CD4-positive, alpha-beta memory T cell (primary cell): Measurements from ENCODE around the gene ULBP2. TPM values are rescaled to one million over a fixed set of nuclear protein-coding genes. Genes with fewer than 3 reads are reported as not detected.

ENCODE experiments used
- CTCF ChIA-PET: fragments of 350-600 bp; sonication (Branson Sonifier 250); formaldehyde crosslinking; loops from one replicate; lab custom pipeline; 2021; ENCODE audit warnings: inconsistent platforms; ENCODE audit not compliant: partially characterized antibody; lab: Charles Lee
- POLR2A ChIA-PET: fragments of 350-600 bp; sonication (Branson Sonifier 250); formaldehyde crosslinking; loops from one replicate; lab custom pipeline; 2021; ENCODE audit not compliant: partially characterized antibody; lab: Charles Lee
- DNase-seq, 5 donors: peaks; one replicate each; pipeline versions ENCODE4 v3.0.0 to v3.0.0-alpha.2; 2020 to 2022; ENCODE audit warnings: mixed read lengths in 1 of 5
- H3K27ac ChIP-seq: one replicate; pipeline ENCODE4 v1.7.0; 2013; ENCODE audit warnings: low read depth, low read length
- H3K27me3 ChIP-seq: 2 replicates; pipeline ENCODE4 v1.7.0; 2013; ENCODE audit warnings: mild to moderate bottlenecking, low read length, moderate library complexity; ENCODE audit not compliant: insufficient read depth
- H3K36me3 ChIP-seq: 2 replicates; pipeline ENCODE4 v1.7.0; 2013; ENCODE audit warnings: mild to moderate bottlenecking, low read length, moderate library complexity; ENCODE audit not compliant: insufficient read depth
- H3K4me1 ChIP-seq: 2 replicates; pipeline ENCODE4 v1.7.0; 2013; ENCODE audit warnings: mild to moderate bottlenecking, low read length, moderate library complexity; ENCODE audit not compliant: insufficient read depth
- H3K4me3 ChIP-seq, 2 donors: one replicate each; pipeline ENCODE4 v1.7.0; 2013; ENCODE audit warnings: low read length in 2 of 2, mild to moderate bottlenecking in 1 of 2
- H3K9me3 ChIP-seq, 2 donors: one replicate each; pipeline ENCODE4 v1.7.0; 2013; ENCODE audit warnings: low read length in 2 of 2, control low read depth in 1 of 2; ENCODE audit not compliant: control insufficient read depth in 1 of 2
- H3K27ac Mint-ChIP-seq, 7 donors: one replicate each; pipeline ENCODE4 v1.8.0; 2020 to 2021; ENCODE audit warnings: mixed read lengths in 7 of 7, mild to moderate bottlenecking in 6 of 7, inconsistent platforms in 3 of 7, moderate library complexity in 3 of 7
- H3K27me3 Mint-ChIP-seq, 2 donors: one replicate each; pipeline ENCODE4 v1.8.0; 2020 to 2021; ENCODE audit warnings: mixed read lengths in 2 of 2
- H3K36me3 Mint-ChIP-seq, 2 donors: one replicate each; pipeline ENCODE4 v1.8.0; 2020 to 2021; ENCODE audit warnings: mixed read lengths in 2 of 2, inconsistent platforms in 1 of 2, mild to moderate bottlenecking in 1 of 2
- H3K4me1 Mint-ChIP-seq, 4 donors: one replicate each; pipeline ENCODE4 v1.8.0; 2020 to 2021; ENCODE audit warnings: mixed read lengths in 4 of 4, mild to moderate bottlenecking in 1 of 4
- H3K4me3 Mint-ChIP-seq, 8 donors: one replicate each; pipeline ENCODE4 v1.8.0; 2020 to 2021; ENCODE audit warnings: mixed read lengths in 8 of 8, mild to moderate bottlenecking in 7 of 8, moderate library complexity in 6 of 8, inconsistent platforms in 3 of 8
- H3K9me3 Mint-ChIP-seq, 8 donors: one replicate each; pipeline ENCODE4 v1.8.0; 2020 to 2021; ENCODE audit warnings: mixed read lengths in 8 of 8, mild to moderate bottlenecking in 5 of 8, inconsistent platforms in 3 of 8, moderate library complexity in 1 of 8
- intact Hi-C: fragments of 100-400 bp; cut with micrococcal nuclease; formaldehyde crosslinking; loops from one replicate; pipeline ENCODE4 v1.15.1; 2023
- polyA plus RNA-seq, 2 donors: library from polyadenylated mRNA; unstranded; fragments of 300-500 nt; fragmentation: Illumina TruSeq; gene quantifications; one replicate each; pipeline ENCODE4 v1.2.3, GENCODE V29; 2021
- total RNA-seq, 2 experiments: library from RNA; stranded (reverse); gene quantifications; one replicate each; pipeline ENCODE4 v1.2.3, GENCODE V29; 2021

The ULBP2 gene
- total and polyA plus RNA-seq, 4 experiments from 2014 or later, result 0.28 to 1.1 TPM; not detected in 2

DNA sequence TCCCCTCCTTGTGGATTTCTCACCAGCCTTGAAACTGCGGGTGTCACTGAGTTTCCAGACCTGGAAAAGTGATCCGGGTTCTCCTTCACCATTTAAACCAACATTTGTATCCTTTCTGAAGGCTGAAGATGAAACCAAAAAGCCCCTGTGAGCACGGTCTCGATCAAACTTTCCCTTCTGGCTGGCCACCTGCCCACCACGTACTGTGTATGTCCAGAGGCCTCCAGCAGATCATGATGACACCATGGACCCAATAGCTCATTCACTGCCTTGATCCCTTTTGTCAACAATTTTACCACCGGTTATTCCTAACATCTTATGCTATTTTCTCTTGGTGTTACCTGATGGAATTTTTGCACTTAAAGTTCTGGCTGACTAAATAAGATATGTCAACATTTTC, 37.5 kb downstream of the ULBP2 start:
- H3K36me3 ChIP-seq, result no peaks in the 10 kb centered on the region
- POLR2A ChIA-PET, result no interaction called here
- peaks cover 0 to 4% (median 2%) of the 10 kb centered on the region in 4 donors for H3K4me1 Mint-ChIP-seq
- no peak overlapping the region for H3K27ac Mint-ChIP-seq
- H3K27ac ChIP-seq, result no peak overlapping the region
- peaks cover 36 to 57% of the 10 kb centered on the region in 2 donors for H3K27me3 Mint-ChIP-seq
- H3K9me3 ChIP-seq, result no peaks in the 10 kb centered on the region
- no peaks in the 10 kb centered on the region for H3K4me1 ChIP-seq
- no peak overlapping the region for H3K4me3 ChIP-seq
- peaks cover 0 to 3% (median 0%) of the 10 kb centered on the region in 8 donors for H3K9me3 Mint-ChIP-seq
- CTCF ChIA-PET, result no interaction called here
- intact Hi-C loops, result no loop called here
- peaks cover 9% of the 10 kb centered on the region for H3K27me3 ChIP-seq
- no peak for DNase-seq
- no peaks in the 10 kb centered on the region for H3K36me3 Mint-ChIP-seq
- H3K4me3 Mint-ChIP-seq, result no peak overlapping the region

DNA sequence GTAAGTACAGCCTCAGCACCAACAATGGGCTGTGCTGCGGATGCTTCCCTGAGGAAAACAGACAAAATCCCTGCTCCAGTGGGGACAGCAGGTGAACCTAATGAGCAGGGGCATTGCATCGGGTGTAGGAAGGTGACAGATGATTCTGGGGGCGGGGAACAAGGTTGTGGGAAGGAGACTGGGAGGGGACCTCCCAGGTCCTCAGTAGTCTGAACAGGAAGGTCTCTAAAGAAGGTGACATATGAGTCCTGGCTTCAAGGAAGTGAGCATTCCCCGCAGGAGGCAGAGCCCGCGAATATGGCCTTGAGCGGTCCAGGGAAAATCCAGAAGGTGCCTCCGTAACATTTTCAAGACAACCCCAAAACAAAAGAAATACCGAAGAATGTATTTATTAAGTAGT, 41.3 kb downstream of the ULBP2 start:
- ChIA-PET CTCF (no interaction called here), POLR2A (no interaction called here)
- Mint-ChIP-seq H3K9me3 (peaks cover 0 to 15% (median 6%) of the 10 kb centered on the region in 8 donors), H3K4me3 (no peak overlapping the region), H3K4me1 (peaks cover 0 to 5% (median 3%) of the 10 kb centered on the region in 4 donors), H3K36me3 (peaks cover under 1 to 2% of the 10 kb centered on the region in 2 donors), H3K27me3 (peaks cover 58 to 61% of the 10 kb centered on the region in 2 donors), H3K27ac (no peak overlapping the region)
- DNase-seq, result no peak
- no peak overlapping the region for H3K27ac ChIP-seq
- peaks cover 48% of the 10 kb centered on the region for H3K27me3 ChIP-seq
- H3K4me3 ChIP-seq, result no peak overlapping the region
- H3K4me1 ChIP-seq, result no peaks in the 10 kb centered on the region
- H3K36me3 ChIP-seq, result no peaks in the 10 kb centered on the region
- no peaks in the 10 kb centered on the region for H3K9me3 ChIP-seq
- intact Hi-C loops, result no loop called here

DNA sequence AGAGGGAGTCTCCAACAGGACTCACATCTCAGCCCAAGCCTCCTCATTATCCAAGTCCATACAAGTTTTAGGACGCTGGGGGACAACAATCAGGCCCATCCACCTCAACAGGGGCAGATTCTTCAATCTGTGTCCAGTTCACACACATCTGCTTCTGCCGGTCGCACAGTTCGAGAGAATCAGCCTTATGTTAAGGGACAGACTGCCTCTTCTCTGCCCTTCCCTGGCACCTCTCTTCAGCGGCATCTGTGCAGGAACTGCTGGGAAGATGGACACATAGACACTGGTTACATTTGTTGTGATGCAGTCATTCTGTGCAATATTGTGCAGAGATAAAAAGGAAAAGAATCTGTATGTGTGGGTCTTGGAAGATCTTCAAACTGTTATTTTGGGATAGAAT, 43.0 kb downstream of the ULBP2 start:
- peaks cover 64 to 67% of the 10 kb centered on the region in 2 donors for H3K27me3 Mint-ChIP-seq
- DNase-seq, result no peak
- H3K4me3 Mint-ChIP-seq, result no peak overlapping the region
- Histone ChIP-seq H3K27me3 (peaks cover 62% of the 10 kb centered on the region), H3K4me3 (no peak overlapping the region), H3K36me3 (no peaks in the 10 kb centered on the region), H3K27ac (no peak overlapping the region), H3K4me1 (peaks cover 7% of the 10 kb centered on the region), H3K9me3 (no peaks in the 10 kb centered on the region)
- peak overlapping the region in 1 of 7 donors; percentile 32 for H3K27ac Mint-ChIP-seq
- CTCF ChIA-PET, result no interaction called here
- H3K4me1 Mint-ChIP-seq, result peaks cover 6 to 18% (median 15%) of the 10 kb centered on the region in 4 donors
- POLR2A ChIA-PET, result no interaction called here
- peaks cover 4 to 6% of the 10 kb centered on the region in 2 donors for H3K36me3 Mint-ChIP-seq
- intact Hi-C loops, result no loop called here
- H3K9me3 Mint-ChIP-seq, result peaks cover 0 to 31% (median 16%) of the 10 kb centered on the region in 8 donors

DNA sequence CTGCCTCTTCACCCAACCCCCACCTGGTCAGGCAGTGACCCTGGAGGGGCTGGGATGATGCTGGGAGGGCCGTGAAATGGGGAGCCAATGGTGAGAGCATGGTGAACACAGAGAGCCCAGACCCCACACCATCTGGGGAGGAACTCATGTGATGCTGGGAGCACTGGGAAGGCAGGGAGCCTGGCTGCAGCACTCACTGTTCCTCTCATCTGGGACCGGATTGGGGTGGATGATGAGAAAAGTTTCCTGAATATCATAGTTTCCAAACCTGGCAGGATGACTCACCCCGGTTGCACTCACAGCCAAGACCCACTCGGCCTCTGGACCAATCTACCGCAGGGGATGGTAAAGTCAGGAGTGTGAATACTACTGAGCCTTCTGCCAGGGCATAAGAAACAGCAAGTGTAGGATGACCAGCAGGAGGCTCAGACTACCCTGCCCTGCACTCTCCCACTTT, 43.7 kb downstream of the ULBP2 start:
- H3K36me3 Mint-ChIP-seq, result peaks cover 4 to 6% of the 10 kb centered on the region in 2 donors
- H3K27me3 ChIP-seq, result peaks cover 65% of the 10 kb centered on the region
- no peak overlapping the region for H3K27ac Mint-ChIP-seq
- no peaks in the 10 kb centered on the region for H3K9me3 ChIP-seq
- H3K36me3 ChIP-seq, result no peaks in the 10 kb centered on the region
- peaks cover 14 to 26% (median 21%) of the 10 kb centered on the region in 4 donors for H3K4me1 Mint-ChIP-seq
- H3K4me1 ChIP-seq, result peaks cover 14% of the 10 kb centered on the region
- intact Hi-C loops, result no loop called here
- H3K27me3 Mint-ChIP-seq, result peaks cover 70 to 71% of the 10 kb centered on the region in 2 donors
- ChIA-PET CTCF (no interaction called here), POLR2A (no interaction called here)
- H3K4me3 ChIP-seq, result no peak overlapping the region
- no peak overlapping the region for H3K27ac ChIP-seq
- H3K4me3 Mint-ChIP-seq, result no peak overlapping the region
- DNase-seq, result no peak
- peaks cover 0 to 31% (median 16%) of the 10 kb centered on the region in 8 donors for H3K9me3 Mint-ChIP-seq

DNA sequence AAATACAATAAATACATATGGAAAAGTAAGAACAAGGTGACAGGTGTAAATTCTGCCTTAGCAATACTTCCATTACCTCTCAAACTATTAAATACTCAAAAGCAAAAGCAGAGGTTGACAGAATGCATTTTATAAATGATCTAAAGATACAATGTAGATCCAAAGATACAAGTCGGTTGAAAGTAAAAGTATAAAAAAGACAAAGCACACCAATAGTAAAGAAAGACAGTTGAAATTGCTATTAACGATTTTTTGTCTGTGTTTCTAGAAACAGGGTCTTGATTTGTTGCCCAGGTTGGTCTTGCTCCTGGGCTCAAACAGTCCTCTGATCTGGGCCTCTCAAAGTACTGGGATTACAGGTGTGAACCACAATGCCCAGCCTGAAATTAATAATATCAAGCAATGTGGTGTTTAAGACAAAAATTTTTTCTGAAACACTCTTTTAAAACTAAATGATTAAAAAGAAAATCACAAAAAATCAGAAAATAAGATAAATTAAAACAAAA, 45.8 kb downstream of the ULBP2 start:
- ChIA-PET CTCF (no interaction called here), POLR2A (no interaction called here)
- DNase-seq, result no peak
- Mint-ChIP-seq H3K36me3 (peaks cover 4 to 6% of the 10 kb centered on the region in 2 donors), H3K9me3 (peaks cover 0 to 31% (median 15%) of the 10 kb centered on the region in 8 donors), H3K27me3 (peaks cover 70 to 74% of the 10 kb centered on the region in 2 donors), H3K27ac (no peak overlapping the region), H3K4me1 (peaks cover 22 to 42% (median 29%) of the 10 kb centered on the region in 4 donors), H3K4me3 (no peak overlapping the region)
- Histone ChIP-seq H3K27ac (no peak overlapping the region), H3K36me3 (no peaks in the 10 kb centered on the region), H3K9me3 (no peaks in the 10 kb centered on the region), H3K27me3 (peaks cover 82% of the 10 kb centered on the region), H3K4me3 (no peak overlapping the region), H3K4me1 (peaks cover 28% of the 10 kb centered on the region)
- intact Hi-C loops, result no loop called here

DNA sequence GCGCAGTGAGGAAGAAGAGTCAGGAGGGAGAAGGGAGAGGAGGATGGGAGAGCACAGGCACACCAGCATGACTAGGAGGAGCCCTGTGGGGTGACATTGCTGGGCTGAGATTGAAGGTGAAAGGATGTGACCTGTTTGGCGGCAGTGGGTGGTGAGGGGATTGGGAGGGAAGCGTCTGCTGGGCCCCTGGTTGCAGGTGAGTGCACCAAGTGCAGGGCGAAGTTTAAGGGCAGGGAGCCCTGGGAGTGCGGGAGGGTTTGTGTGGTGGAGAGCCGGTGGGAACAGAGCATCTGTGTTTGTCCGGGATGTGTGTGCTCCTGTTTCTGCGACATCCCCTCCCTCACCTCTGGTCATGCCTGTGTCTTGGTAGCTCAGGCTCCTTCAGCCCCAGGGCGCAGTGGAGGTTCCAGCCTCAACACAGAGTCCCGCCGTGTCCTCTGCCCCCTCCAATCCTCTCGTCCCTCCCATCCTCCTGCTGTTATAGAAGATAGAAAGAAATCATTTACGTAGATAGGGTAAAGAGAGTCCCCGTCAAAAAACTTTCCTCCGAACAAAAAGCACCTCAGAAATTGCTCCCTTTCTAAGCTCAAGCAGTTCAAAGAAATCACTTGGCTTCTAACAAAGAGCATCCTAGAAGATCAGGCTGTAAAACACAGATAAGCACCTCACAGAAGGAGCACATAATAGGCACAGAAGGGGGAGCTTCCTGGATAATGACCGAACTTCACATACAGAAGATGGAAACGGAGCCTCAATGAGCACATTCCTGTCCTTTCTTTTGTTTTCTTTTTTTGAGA, 46.9 kb downstream of the ULBP2 start:
- Mint-ChIP-seq H3K4me1 (peaks cover 22 to 42% (median 29%) of the 10 kb centered on the region in 4 donors), H3K9me3 (peaks cover 0 to 31% (median 15%) of the 10 kb centered on the region in 8 donors), H3K36me3 (peaks cover 4 to 6% of the 10 kb centered on the region in 2 donors), H3K4me3 (peak overlapping the region in 5 of 8 donors; percentile 33 to 93 (median 77)), H3K27me3 (peaks cover 74 to 79% of the 10 kb centered on the region in 2 donors), H3K27ac (peak overlapping the region in 3 of 7 donors; percentile 11 to 25 (median 15))
- H3K36me3 ChIP-seq, result no peaks in the 10 kb centered on the region
- H3K4me3 ChIP-seq, result no peak overlapping the region
- ChIA-PET CTCF (no interaction called here), POLR2A (no interaction called here)
- H3K27ac ChIP-seq, result no peak overlapping the region
- peaks cover 28% of the 10 kb centered on the region for H3K4me1 ChIP-seq
- intact Hi-C loops, result no loop called here
- no peak for DNase-seq
- no peaks in the 10 kb centered on the region for H3K9me3 ChIP-seq
- H3K27me3 ChIP-seq, result peaks cover 82% of the 10 kb centered on the region

DNA sequence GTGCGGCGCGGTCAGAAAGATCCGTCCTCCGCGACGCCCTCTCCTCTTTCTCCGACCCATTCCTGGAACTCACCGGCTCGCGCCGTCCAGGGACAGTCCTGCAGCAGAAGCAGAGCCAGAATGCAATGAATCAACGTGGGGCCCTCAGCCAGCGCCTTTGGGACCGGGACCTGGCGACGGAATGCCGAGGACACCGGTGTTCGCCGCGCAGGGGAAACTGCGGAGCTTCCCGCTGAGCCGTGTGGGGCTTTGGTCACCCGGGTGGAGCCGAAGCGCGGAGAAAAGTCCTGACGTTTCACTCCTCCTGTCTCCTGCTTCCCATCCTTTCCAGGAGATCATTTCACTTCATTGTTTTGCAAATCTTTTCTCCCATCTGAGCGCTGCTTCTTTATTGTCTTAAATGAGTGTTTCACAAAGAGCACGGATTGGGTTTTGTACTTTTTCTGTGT, 48.4 kb downstream of the ULBP2 start:
- Mint-ChIP-seq H3K4me3 (peak overlapping the region; percentile 63 to 93 (median 80)), H3K27ac (peak overlapping the region in 3 of 7 donors; percentile 4 to 49 (median 19)), H3K4me1 (peaks cover 22 to 42% (median 29%) of the 10 kb centered on the region in 4 donors), H3K27me3 (peaks cover 71 to 80% of the 10 kb centered on the region in 2 donors), H3K9me3 (peaks cover 0 to 31% (median 15%) of the 10 kb centered on the region in 8 donors), H3K36me3 (peaks cover 4 to 6% of the 10 kb centered on the region in 2 donors)
- ChIA-PET CTCF (interaction anchor here (1.5 to 1.7 kb wide), 2 partner anchors 16 to 19 kb away, joined by 4 to 5 read pairs; no protein-coding TSS in a partner anchor), POLR2A (no interaction called here)
- H3K4me1 ChIP-seq, result peaks cover 28% of the 10 kb centered on the region
- H3K36me3 ChIP-seq, result no peaks in the 10 kb centered on the region
- DNase-seq, result no peak
- peak overlapping the region; percentile 38 to 40 for H3K4me3 ChIP-seq
- intact Hi-C loops, result loop anchor here (2.0 kb wide), 1 partner anchor 25 kb away; no protein-coding TSS in a partner anchor
- no peaks in the 10 kb centered on the region for H3K9me3 ChIP-seq
- H3K27me3 ChIP-seq, result peaks cover 82% of the 10 kb centered on the region
- no peak overlapping the region for H3K27ac ChIP-seq
